Stimulated activated naive CD8-positive, alpha-beta T cell treated with anti-CD3 and anti-CD28 coated beads, Interleukin-15, Interleukin-2, amounts not matched to agents 100 U/mL and 50 U/mL, for 24 hours (primary cell): ENCODE measurements around the gene HOXB5.

Experiments used
- ATAC-seq: fragments of 150-1000 bp; cut with Tn5 transposase; one replicate; pipeline ENCODE4 v1.10.0; 2021
- DNase-seq: peaks from one replicate; pipeline ENCODE4 v3.0.0; 2021

HOXB5 gene

GRCh38 chr17:48559122-48559839 is 34.3 kb downstream of the HOXB5 start:
- no peak for ATAC-seq

GRCh38 chr17:48558831-48559121 is 34.8 kb downstream of the HOXB5 start:
- DNase-seq, result no peak
- ATAC-seq, result no peak

More at GRCh38 chr17:48559122-48559839, 34.3 kb downstream of the HOXB5 start:
- no peak for DNase-seq

GRCh38 chr17:48558057-48558830 is 35.3 kb downstream of the HOXB5 start:
- no peak for ATAC-seq
- DNase-seq, result no peak

GRCh38 chr17:48556576-48557401 is 36.8 kb downstream of the HOXB5 start:
- DNase-seq, result no peak
- no peak for ATAC-seq

GRCh38 chr17:48556229-48556575 is 37.4 kb downstream of the HOXB5 start:
- no peak for DNase-seq

GRCh38 chr17:48555258-48556228 is 38.0 kb downstream of the HOXB5 start:
- DNase-seq (no peak), ATAC-seq (peak; percentile 19)

More at GRCh38 chr17:48556229-48556575, 37.4 kb downstream of the HOXB5 start:
- ATAC-seq, result no peak

GRCh38 chr17:48554412-48555257 is 38.9 kb downstream of the HOXB5 start:
- no peak for DNase-seq

GRCh38 chr17:48553826-48554225 is 39.8 kb downstream of the HOXB5 start:
- DNase-seq (no peak), ATAC-seq (no peak)

More at GRCh38 chr17:48554412-48555257, 38.9 kb downstream of the HOXB5 start:
- no peak for ATAC-seq

GRCh38 chr17:48553190-48553547 is 40.4 kb downstream of the HOXB5 start:
- no peak for ATAC-seq

GRCh38 chr17:48552466-48553189 is 41.0 kb downstream of the HOXB5 start:
- ATAC-seq (no peak), DNase-seq (no peak)

More at GRCh38 chr17:48553190-48553547, 40.4 kb downstream of the HOXB5 start:
- no peak for DNase-seq

- DNase-seq (no peak), ATAC-seq (no peak)
Observed at GRCh38 chr17:48551596-48552465, 41.7 kb downstream of the HOXB5 start.

GRCh38 chr17:48551214-48551555 is 42.4 kb downstream of the HOXB5 start:
- DNase-seq (no peak), ATAC-seq (no peak)

- DNase-seq (no peak), ATAC-seq (no peak)
Observed at GRCh38 chr17:48550502-48551213, 42.9 kb downstream of the HOXB5 start.

GRCh38 chr17:48549914-48550501 is 43.6 kb downstream of the HOXB5 start:
- DNase-seq, result no peak
- no peak for ATAC-seq

GRCh38 chr17:48549281-48549630 is 44.3 kb downstream of the HOXB5 start:
- ATAC-seq (no peak), DNase-seq (no peak)

GRCh38 chr17:48548523-48549280 is 44.9 kb downstream of the HOXB5 start:
- DNase-seq, result no peak
- no peak for ATAC-seq

GRCh38 chr17:48547808-48548522 is 45.6 kb downstream of the HOXB5 start:
- DNase-seq, result peak; percentile 30
- no peak for ATAC-seq
